Retinal pigment epithelial cell (primary cell): Measurements from ENCODE around the gene PFN4.

Experiments used
- DNase-seq: peaks from one replicate; pipeline ENCODE4 v3.0.0-alpha.2; 2010; ENCODE audit warnings: low read depth
- H3K4me3 ChIP-seq: 2 replicates; pipeline ENCODE4 v1.5.1; 2011; ENCODE audit warnings: mild to moderate bottlenecking, low read length, control low read depth, moderate library complexity
- CTCF ChIP-seq: conservative IDR thresholded peaks from 2 replicates; pipeline ENCODE4 v1.5.1; 2011; ENCODE audit warnings: low read depth, low read length, control low read depth, inconsistent platforms

Gene PFN4

GRCh38 chr2:24077535-24077877 lies 45.6 kb downstream of the PFN4 start:
- DNase-seq, result no peak
- peak overlapping the region; percentile 99 for H3K4me3 ChIP-seq
- TF ChIP-seq CTCF, result no peak

- TF ChIP-seq CTCF, result no peak
- peak overlapping the region; percentile 99 for H3K4me3 ChIP-seq
- DNase-seq, result no peak
Observed at GRCh38 chr2:24076849-24077534, 46.1 kb downstream of the PFN4 start.

- peak; percentile 97 for DNase-seq
- H3K4me3 ChIP-seq, result peak within 1 kb of the TSS; percentile 99
- TF ChIP-seq CTCF, result no peak
Observed at GRCh38 chr2:24075915-24076848, 47.0 kb downstream of the PFN4 start, which contains the start of gene SF3B6. SF3B6 (minus strand) TSS chr2:24076326; CDS start chr2:24076229, 97 bp downstream.

- TF ChIP-seq CTCF, result no peak
- DNase-seq, result no peak
- peak overlapping the region; percentile 99 for H3K4me3 ChIP-seq
Observed at GRCh38 chr2:24075259-24075658, 47.9 kb downstream of the PFN4 start.

- no peak for TF ChIP-seq CTCF
- no peak for DNase-seq
- H3K4me3 ChIP-seq, result no peak overlapping the region
Observed at GRCh38 chr2:24073816-24074215, 49.3 kb downstream of the PFN4 start.

- no peak for TF ChIP-seq CTCF
- H3K4me3 ChIP-seq, result no peak overlapping the region
- no peak for DNase-seq
Observed at GRCh38 chr2:24072259-24072658, 50.9 kb downstream of the PFN4 start.
